Measurements from ENCODE around the gene ATXN7.

Gene ATXN7

GRCh38 chr3:63988943-63989342 is 125.3 kb downstream of the ATXN7 start:
- DNase-seq = no peak

GRCh38 chr3:63990204-63990603 is 126.5 kb downstream of the ATXN7 start:
- DNase-seq = no peak

GRCh38 chr3:63990733-63991132 is 127.1 kb downstream of the ATXN7 start:
- DNase-seq = no peak

- DNase-seq = no peak
These were observed 128.0 kb downstream of the ATXN7 start for GRCh38 chr3:63991666-63992065.

GRCh38 chr3:63992516-63993209 is 129.0 kb downstream of the ATXN7 start:
- no peak for DNase-seq

- DNase-seq = peak; percentile 65
These were observed 130.0 kb downstream of the ATXN7 start for GRCh38 chr3:63993653-63994079.

GRCh38 chr3:63995086-63995485 is 131.4 kb downstream of the ATXN7 start:
- no peak for DNase-seq

GRCh38 chr3:63998852-63999754 is 135.4 kb downstream of the ATXN7 start:
- DNase-seq = no peak

- no peak for DNase-seq
These were observed 136.9 kb downstream of the ATXN7 start for GRCh38 chr3:64000453-64001055.

- no peak for DNase-seq
These were observed 138.6 kb downstream of the ATXN7 start for GRCh38 chr3:64002233-64002632.

GRCh38 chr3:64003589-64003988 is 139.9 kb downstream of the ATXN7 start:
- no peak for DNase-seq

- DNase-seq = no peak
These were observed 144.3 kb downstream of the ATXN7 start for GRCh38 chr3:64008017-64008416.

GRCh38 chr3:64008487-64009351 is 145.1 kb downstream of the ATXN7 start:
- DNase-seq = no peak

GRCh38 chr3:64009528-64009927 is 145.9 kb downstream of the ATXN7 start:
- no peak for DNase-seq

GRCh38 chr3:64010199-64010598 is 146.5 kb downstream of the ATXN7 start:
- no peak for DNase-seq

GRCh38 chr3:64011685-64012084 is 148.0 kb downstream of the ATXN7 start:
- no peak for DNase-seq

GRCh38 chr3:64016941-64017620 is 153.4 kb downstream of the ATXN7 start:
- DNase-seq = no peak

GRCh38 chr3:64019271-64019670 is 155.6 kb downstream of the ATXN7 start:
- no peak for DNase-seq

GRCh38 chr3:64019879-64020278 is 156.2 kb downstream of the ATXN7 start:
- DNase-seq = no peak

GRCh38 chr3:64021922-64022321 is 158.3 kb downstream of the ATXN7 start:
- no peak for DNase-seq

- DNase-seq = no peak
These were observed 159.0 kb downstream of the ATXN7 start for GRCh38 chr3:64022451-64023186.
